GM12892 (cell line): ENCODE measurements around the gene PGA3.
"Not testable (repeated sequence)": the region's sequence is repeated elsewhere in the genome, so short reads cannot be mapped to it uniquely, and the experiment has no call there.

Source experiments
- DNase-seq: peaks from one replicate; pipeline ENCODE4 v3.0.0; 2011; ENCODE audit not compliant: insufficient read length
- FAIRE-seq: peaks from 2 replicates; lab custom pipeline; 2011; peaks lifted over from hg19 to GRCh38; lab: Jason Lieb, UNC
- POLR2A ChIP-seq: IDR thresholded peaks from 2 replicates; pipeline ENCODE4 v1.6.1; 2011; ENCODE audit warnings: low read depth, low read length, control low read depth
- POLR2AphosphoS5 ChIP-seq: IDR thresholded peaks from 2 replicates; pipeline ENCODE4 v1.6.1; 2011; ENCODE audit warnings: low read depth, low read length, control low read depth
- TAF1 ChIP-seq: IDR thresholded peaks from 2 replicates; pipeline ENCODE4 v1.6.1; 2011; ENCODE audit warnings: low read depth, mild to moderate bottlenecking, control low read depth, low read length, borderline replicate concordance

The PGA3 gene

GRCh38 chr11:61162092-61162941, 41.0 kb upstream of the PGA3 start:
- DNase-seq (no peak), FAIRE-seq (peak; percentile 92)

GRCh38 chr11:61163021-61163420, 40.3 kb upstream of the PGA3 start:
- DNase-seq, result no peak
- no peak for TF ChIP-seq POLR2AphosphoS5
- no peak for TF ChIP-seq POLR2A
- TF ChIP-seq TAF1, result no peak
- FAIRE-seq, result peak; percentile 51

More at GRCh38 chr11:61162092-61162941, 41.0 kb upstream of the PGA3 start:
- TF ChIP-seq POLR2AphosphoS5, result no peak
- no peak for TF ChIP-seq POLR2A
- no peak for TF ChIP-seq TAF1

- DNase-seq (no peak), FAIRE-seq (peak; percentile 80)
- TF ChIP-seq TAF1 (no peak), POLR2AphosphoS5 (no peak), POLR2A (no peak)
Measured at GRCh38 chr11:61163714-61164605, 39.4 kb upstream of the PGA3 start.

- DNase-seq (no peak), FAIRE-seq (peak; percentile 38)
- TF ChIP-seq POLR2A, result no peak
Measured at GRCh38 chr11:61164606-61165424, 38.5 kb upstream of the PGA3 start.

GRCh38 chr11:61165785-61166184, 37.5 kb upstream of the PGA3 start:
- not testable (repeated sequence) for DNase-seq, FAIRE-seq

GRCh38 chr11:61166331-61166730, 37.0 kb upstream of the PGA3 start:
- DNase-seq, FAIRE-seq: not testable (repeated sequence)

GRCh38 chr11:61168042-61168688, 35.1 kb upstream of the PGA3 start:
- TF ChIP-seq TAF1 (no peak), POLR2AphosphoS5 (no peak), POLR2A (no peak)
- DNase-seq, result no peak
- FAIRE-seq, result peak; percentile 78

- no peak for TF ChIP-seq POLR2A
- no peak for TF ChIP-seq TAF1
- TF ChIP-seq POLR2AphosphoS5, result no peak
- FAIRE-seq (no peak), DNase-seq (no peak)
Measured at GRCh38 chr11:61168800-61169199, 34.5 kb upstream of the PGA3 start.

- TF ChIP-seq POLR2AphosphoS5 (no peak), TAF1 (no peak), POLR2A (no peak)
- no peak for FAIRE-seq
- DNase-seq, result no peak
Measured at GRCh38 chr11:61170566-61170965, 32.7 kb upstream of the PGA3 start.

GRCh38 chr11:61171907-61172306, 31.4 kb upstream of the PGA3 start:
- DNase-seq (no peak), FAIRE-seq (no peak)
- TF ChIP-seq POLR2A (no peak), POLR2AphosphoS5 (no peak), TAF1 (no peak)

GRCh38 chr11:61172356-61172755, 31.0 kb upstream of the PGA3 start:
- no peak for DNase-seq
- TF ChIP-seq POLR2A, result no peak
- TF ChIP-seq TAF1, result no peak
- no peak for TF ChIP-seq POLR2AphosphoS5
- FAIRE-seq, result no peak
